PC-3 (cell line): Measurements from ENCODE around the gene LACRT.

Experiments
- EZH2 ChIP-seq: fragments of 300-600 bp; sonication (generic); IDR thresholded peaks from one replicate; pipeline ENCODE4 v1.6.1; 2017; ENCODE audit warnings: antibody characterized with exemption, mild to moderate bottlenecking, low read length; ENCODE audit not compliant: unreplicated experiment
- TF ChIP-seq, protein P1 (sequence below): fragments of 300-600 bp; sonication (generic); conservative IDR thresholded peaks from 2 replicates; pipeline ENCODE4 v1.5.1; 2017; ENCODE audit warnings: antibody characterized with exemption, low read depth, mild to moderate bottlenecking, low read length

- TF ChIP-seq, protein P1, sequence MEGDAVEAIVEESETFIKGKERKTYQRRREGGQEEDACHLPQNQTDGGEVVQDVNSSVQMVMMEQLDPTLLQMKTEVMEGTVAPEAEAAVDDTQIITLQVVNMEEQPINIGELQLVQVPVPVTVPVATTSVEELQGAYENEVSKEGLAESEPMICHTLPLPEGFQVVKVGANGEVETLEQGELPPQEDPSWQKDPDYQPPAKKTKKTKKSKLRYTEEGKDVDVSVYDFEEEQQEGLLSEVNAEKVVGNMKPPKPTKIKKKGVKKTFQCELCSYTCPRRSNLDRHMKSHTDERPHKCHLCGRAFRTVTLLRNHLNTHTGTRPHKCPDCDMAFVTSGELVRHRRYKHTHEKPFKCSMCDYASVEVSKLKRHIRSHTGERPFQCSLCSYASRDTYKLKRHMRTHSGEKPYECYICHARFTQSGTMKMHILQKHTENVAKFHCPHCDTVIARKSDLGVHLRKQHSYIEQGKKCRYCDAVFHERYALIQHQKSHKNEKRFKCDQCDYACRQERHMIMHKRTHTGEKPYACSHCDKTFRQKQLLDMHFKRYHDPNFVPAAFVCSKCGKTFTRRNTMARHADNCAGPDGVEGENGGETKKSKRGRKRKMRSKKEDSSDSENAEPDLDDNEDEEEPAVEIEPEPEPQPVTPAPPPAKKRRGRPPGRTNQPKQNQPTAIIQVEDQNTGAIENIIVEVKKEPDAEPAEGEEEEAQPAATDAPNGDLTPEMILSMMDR = no peak
- no peak for TF ChIP-seq EZH2
These were observed 45.8 kb downstream of the LACRT start for GRCh38 chr12:54588890-54589267.
